Panc1 (cell line): ENCODE measurements around the gene EP300. TPM values are rescaled to one million over a fixed set of nuclear protein-coding genes. Genes with fewer than 3 reads are reported as not detected.
A peak's percentile ranks its signal among the peaks of the same experiment; 100 is the strongest.

Experiments
- ATAC-seq: fragments of 200-7000 bp; cut with Tn5 transposase; 2 replicates; pipeline ENCODE4 v1.9.1; 2020; ENCODE audit warnings: mild to moderate bottlenecking, moderate library complexity
- BruUV-seq: library from RNA; stranded (reverse); fragments of 400-500 nt; replicated peaks from 2 replicates; lab custom pipeline; 2021; lab: Mats Ljungman, UMichigan
- CTCF ChIA-PET: fragments of 300-600 bp; sonication (Branson Sonifier 250); formaldehyde crosslinking; loops from one replicate; lab custom pipeline; 2022; ENCODE audit warnings: antibody characterized with exemption; lab: Charles Lee
- POLR2A ChIA-PET: fragments of 300-600 bp; sonication (Branson Sonifier 250); formaldehyde crosslinking; loops from one replicate; lab custom pipeline; 2022; ENCODE audit warnings: antibody characterized with exemption; lab: Charles Lee
- DNase-seq: peaks from one replicate; pipeline ENCODE4 v3.0.0-alpha.2; 2010; ENCODE audit warnings: low read depth, low spot score
- H3K27ac ChIP-seq: 2 replicates; pipeline ENCODE4 v1.5.1; 2011; ENCODE audit warnings: mild to moderate bottlenecking, low read length, inconsistent platforms
- H3K27me3 ChIP-seq: fragments of 200-500 bp; sonication (Bioruptor generic); 2 replicates; pipeline ENCODE4 v1.6.0; 2014; ENCODE audit warnings: low read length, inconsistent platforms; ENCODE audit not compliant: control insufficient read depth, insufficient read depth
- H3K36me3 ChIP-seq: fragments of 200-500 bp; sonication (Bioruptor generic); 2 replicates; pipeline ENCODE4 v1.5.1; 2014; ENCODE audit warnings: inconsistent platforms, mild to moderate bottlenecking, low read length, moderate library complexity; ENCODE audit not compliant: control insufficient read depth, insufficient read depth
- H3K4me1 ChIP-seq: 2 replicates; pipeline ENCODE4 v1.5.1; 2011; ENCODE audit warnings: inconsistent platforms, mild to moderate bottlenecking, low read length, moderate library complexity; ENCODE audit not compliant: control insufficient read depth, insufficient read depth
- H3K4me3 ChIP-seq, 2 experiments: 2 replicates each; pipeline ENCODE4 v1.5.1; 2011 to 2012; ENCODE audit warnings: low read depth in 2 of 2, low read length in 2 of 2, mild to moderate bottlenecking in 2 of 2, inconsistent platforms in 1 of 2, moderate library complexity in 1 of 2
- H3K9me3 ChIP-seq: fragments of 200-500 bp; sonication (Bioruptor generic); 2 replicates; pipeline ENCODE4 v1.5.1; 2014; ENCODE audit warnings: low read depth, mild to moderate bottlenecking, inconsistent platforms, low read length, moderate library complexity; ENCODE audit not compliant: control insufficient read depth, insufficient read depth
- POLR2AphosphoS5 ChIP-seq: IDR thresholded peaks from 2 replicates; pipeline ENCODE4 v1.6.1; 2012; ENCODE audit warnings: mild to moderate bottlenecking, low read depth, low read length, moderate library complexity
- SIN3A ChIP-seq: IDR thresholded peaks from 2 replicates; pipeline ENCODE4 v1.6.1; 2012; ENCODE audit warnings: low read depth, mild to moderate bottlenecking, low read length, moderate library complexity, borderline replicate concordance; ENCODE audit not compliant: insufficient read depth
- TCF7L2 ChIP-seq: IDR thresholded peaks from 2 replicates; pipeline ENCODE4 v1.6.1; 2011; ENCODE audit warnings: mild to moderate bottlenecking, low read depth, low read length, inconsistent platforms
- in situ Hi-C: cut with HindIII; loops from 2 replicates; pipeline ENCODE4 v1.10.0; 2016; ENCODE audit warnings: low sequenced_read_pairs, low pct_unique_long_range_greater_than_20kb
- intact Hi-C: fragments of 100-400 bp; cut with micrococcal nuclease; formaldehyde crosslinking; loops from one replicate; pipeline ENCODE4 v1.10.0; 2022; ENCODE audit not compliant: unreplicated experiment
- total RNA-seq: library from RNA; stranded (reverse); gene quantifications from one replicate; pipeline ENCODE4 v1.2.1, GENCODE V29; 2021; ENCODE audit not compliant: unreplicated experiment
- TF ChIP-seq, protein P1 (sequence below): fragments of 450-650 bp; IDR thresholded peaks from 2 replicates; pipeline ENCODE4 v1.5.1; 2017; ENCODE audit warnings: mild to moderate bottlenecking
- TF ChIP-seq, protein P2 (sequence below), 2 experiments: IDR thresholded peaks; 2 replicates each; pipeline ENCODE4 v1.6.1; 2011 to 2012; ENCODE audit warnings: low read depth in 2 of 2, control low read depth in 1 of 2, low read length in 1 of 2, mild to moderate bottlenecking in 1 of 2, moderate library complexity in 1 of 2; ENCODE audit not compliant: insufficient read depth in 1 of 2

EP300 gene
- total RNA-seq, 1 experiment from 2014 or later = 46.8 TPM

DNA sequence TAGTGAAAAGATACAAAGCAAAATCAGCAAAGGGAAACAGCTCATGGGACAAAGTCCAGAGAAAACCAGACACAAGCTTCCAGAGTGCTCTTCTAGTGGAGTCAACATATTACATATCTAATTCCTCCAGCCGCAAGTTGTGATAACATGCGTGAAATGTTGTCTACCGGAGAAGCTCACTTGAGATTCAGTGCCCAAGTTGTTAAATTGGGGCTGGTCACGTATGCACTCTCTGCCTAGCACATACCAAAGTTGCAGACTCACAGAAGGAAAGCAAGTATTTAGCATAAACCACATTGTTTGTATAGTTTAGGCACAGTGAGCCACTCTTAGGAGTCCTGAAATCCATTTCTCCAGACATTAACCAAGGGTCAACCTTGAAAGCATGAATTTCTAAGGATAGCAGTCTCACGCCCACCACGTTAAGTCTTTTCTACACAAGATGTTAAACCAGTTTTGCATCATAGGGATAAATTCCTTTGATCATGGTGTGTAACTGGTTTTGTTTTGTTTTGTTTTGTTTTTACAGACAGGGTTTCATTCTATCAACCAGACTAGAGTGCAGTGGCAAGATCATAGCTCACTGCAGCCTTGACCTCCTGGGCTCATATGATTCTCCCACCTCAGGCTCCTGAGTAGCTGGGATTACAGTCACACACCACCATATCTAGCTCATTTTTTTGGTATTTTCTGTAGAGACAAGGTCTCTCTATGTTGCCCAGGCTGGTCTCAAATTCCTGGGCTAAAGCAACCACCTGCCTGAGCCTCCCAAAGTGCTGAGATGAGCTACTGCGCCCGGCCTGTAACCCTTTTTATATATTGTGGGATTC is 39.5 kb upstream of the EP300 start:
- TF ChIP-seq, protein P1, sequence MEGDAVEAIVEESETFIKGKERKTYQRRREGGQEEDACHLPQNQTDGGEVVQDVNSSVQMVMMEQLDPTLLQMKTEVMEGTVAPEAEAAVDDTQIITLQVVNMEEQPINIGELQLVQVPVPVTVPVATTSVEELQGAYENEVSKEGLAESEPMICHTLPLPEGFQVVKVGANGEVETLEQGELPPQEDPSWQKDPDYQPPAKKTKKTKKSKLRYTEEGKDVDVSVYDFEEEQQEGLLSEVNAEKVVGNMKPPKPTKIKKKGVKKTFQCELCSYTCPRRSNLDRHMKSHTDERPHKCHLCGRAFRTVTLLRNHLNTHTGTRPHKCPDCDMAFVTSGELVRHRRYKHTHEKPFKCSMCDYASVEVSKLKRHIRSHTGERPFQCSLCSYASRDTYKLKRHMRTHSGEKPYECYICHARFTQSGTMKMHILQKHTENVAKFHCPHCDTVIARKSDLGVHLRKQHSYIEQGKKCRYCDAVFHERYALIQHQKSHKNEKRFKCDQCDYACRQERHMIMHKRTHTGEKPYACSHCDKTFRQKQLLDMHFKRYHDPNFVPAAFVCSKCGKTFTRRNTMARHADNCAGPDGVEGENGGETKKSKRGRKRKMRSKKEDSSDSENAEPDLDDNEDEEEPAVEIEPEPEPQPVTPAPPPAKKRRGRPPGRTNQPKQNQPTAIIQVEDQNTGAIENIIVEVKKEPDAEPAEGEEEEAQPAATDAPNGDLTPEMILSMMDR = no peak
- TF ChIP-seq, protein P2, sequence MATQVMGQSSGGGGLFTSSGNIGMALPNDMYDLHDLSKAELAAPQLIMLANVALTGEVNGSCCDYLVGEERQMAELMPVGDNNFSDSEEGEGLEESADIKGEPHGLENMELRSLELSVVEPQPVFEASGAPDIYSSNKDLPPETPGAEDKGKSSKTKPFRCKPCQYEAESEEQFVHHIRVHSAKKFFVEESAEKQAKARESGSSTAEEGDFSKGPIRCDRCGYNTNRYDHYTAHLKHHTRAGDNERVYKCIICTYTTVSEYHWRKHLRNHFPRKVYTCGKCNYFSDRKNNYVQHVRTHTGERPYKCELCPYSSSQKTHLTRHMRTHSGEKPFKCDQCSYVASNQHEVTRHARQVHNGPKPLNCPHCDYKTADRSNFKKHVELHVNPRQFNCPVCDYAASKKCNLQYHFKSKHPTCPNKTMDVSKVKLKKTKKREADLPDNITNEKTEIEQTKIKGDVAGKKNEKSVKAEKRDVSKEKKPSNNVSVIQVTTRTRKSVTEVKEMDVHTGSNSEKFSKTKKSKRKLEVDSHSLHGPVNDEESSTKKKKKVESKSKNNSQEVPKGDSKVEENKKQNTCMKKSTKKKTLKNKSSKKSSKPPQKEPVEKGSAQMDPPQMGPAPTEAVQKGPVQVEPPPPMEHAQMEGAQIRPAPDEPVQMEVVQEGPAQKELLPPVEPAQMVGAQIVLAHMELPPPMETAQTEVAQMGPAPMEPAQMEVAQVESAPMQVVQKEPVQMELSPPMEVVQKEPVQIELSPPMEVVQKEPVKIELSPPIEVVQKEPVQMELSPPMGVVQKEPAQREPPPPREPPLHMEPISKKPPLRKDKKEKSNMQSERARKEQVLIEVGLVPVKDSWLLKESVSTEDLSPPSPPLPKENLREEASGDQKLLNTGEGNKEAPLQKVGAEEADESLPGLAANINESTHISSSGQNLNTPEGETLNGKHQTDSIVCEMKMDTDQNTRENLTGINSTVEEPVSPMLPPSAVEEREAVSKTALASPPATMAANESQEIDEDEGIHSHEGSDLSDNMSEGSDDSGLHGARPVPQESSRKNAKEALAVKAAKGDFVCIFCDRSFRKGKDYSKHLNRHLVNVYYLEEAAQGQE (IDR thresholded peaks at IDR 0.05; ENCODE audit: insufficient read depth in 1 of 2, low read depth in 2 of 2, low read length in 1 of 2) = no peak
- no peak for TF ChIP-seq SIN3A
- no peak for TF ChIP-seq POLR2AphosphoS5
- TF ChIP-seq TCF7L2 = no peak
- Histone ChIP-seq H3K27me3 (no peaks in the 10 kb centered on the region), H3K36me3 (no peaks in the 10 kb centered on the region), H3K9me3 (no peaks in the 10 kb centered on the region), H3K4me1 (peaks cover 8% of the 10 kb centered on the region), H3K27ac (no peak overlapping the region), H3K4me3 (no peak overlapping the region)
- in situ Hi-C loops (no loop called here), intact Hi-C loops (no loop called here)
- ChIA-PET CTCF (no interaction called here), POLR2A (no interaction called here)
- ATAC-seq = peak; percentile 63; the same call in 1 of the 2 replicates
- no peak for DNase-seq
- no TSS peak for BruUV-seq

GRCh38 chr22:41057076-41057475 is 35.3 kb upstream of the EP300 start:
- Histone ChIP-seq H3K9me3 (no peaks in the 10 kb centered on the region), H3K36me3 (no peaks in the 10 kb centered on the region), H3K27me3 (no peaks in the 10 kb centered on the region), H3K4me3 (no peak overlapping the region), H3K27ac (no peak overlapping the region), H3K4me1 (no peaks in the 10 kb centered on the region)
- in situ Hi-C loops (no loop called here), intact Hi-C loops (no loop called here)
- TF ChIP-seq TCF7L2 (no peak), POLR2AphosphoS5 (no peak), SIN3A (no peak)
- TF ChIP-seq, protein P2 (IDR thresholded peaks at IDR 0.05; ENCODE audit: insufficient read depth in 1 of 2, low read depth in 2 of 2, low read length in 1 of 2) = no peak
- DNase-seq = no peak
- ATAC-seq = no peak
- no TSS peak for BruUV-seq
- POLR2A ChIA-PET = no interaction called here
- CTCF ChIA-PET = no interaction called here
